Osteoblast (primary cell): Measurements from ENCODE around the gene RABL3. TPM values are rescaled to one million over a fixed set of nuclear protein-coding genes. Genes with fewer than 3 reads are reported as not detected.

Source experiments
- DNase-seq: peaks from one replicate; pipeline ENCODE4 v3.0.0; 2011; ENCODE audit warnings: low spot score, mixed read lengths; ENCODE audit not compliant: insufficient read length; ENCODE audit errors: missing footprints
- H2AFZ ChIP-seq: 2 replicates; pipeline ENCODE4 v1.6.0; 2011; ENCODE audit warnings: mild to moderate bottlenecking, low read length
- H3K27ac ChIP-seq: 2 replicates; pipeline ENCODE4 v1.5.1; 2011; ENCODE audit warnings: mild to moderate bottlenecking, low read depth, low read length, moderate library complexity
- H3K27me3 ChIP-seq: 2 replicates; pipeline ENCODE4 v1.6.0; 2012; ENCODE audit warnings: mild to moderate bottlenecking, control low read depth, inconsistent platforms, low read length, moderate library complexity; ENCODE audit not compliant: insufficient read depth
- H3K36me3 ChIP-seq: 2 replicates; pipeline ENCODE4 v1.5.1; 2011; ENCODE audit warnings: mild to moderate bottlenecking, low read length, control low read depth, moderate library complexity; ENCODE audit not compliant: insufficient read depth
- H3K4me1 ChIP-seq: 2 replicates; pipeline ENCODE4 v1.5.1; 2011; ENCODE audit warnings: mild to moderate bottlenecking, low read length, control low read depth, moderate library complexity; ENCODE audit not compliant: insufficient read depth
- H3K4me2 ChIP-seq: 2 replicates; pipeline ENCODE4 v1.6.0; 2011; ENCODE audit warnings: mild to moderate bottlenecking, low read length; ENCODE audit not compliant: insufficient read depth
- H3K4me3 ChIP-seq: fragments of 200-600 bp; sonication (generic); 3 replicates; pipeline ENCODE4 v1.5.1; 2012; ENCODE audit warnings: mild to moderate bottlenecking, low read length, inconsistent platforms; ENCODE audit not compliant: insufficient read depth
- H3K79me2 ChIP-seq: 2 replicates; pipeline ENCODE4 v1.6.0; 2012; ENCODE audit warnings: mild to moderate bottlenecking, low read length, control low read depth, inconsistent platforms; ENCODE audit not compliant: insufficient read depth
- H3K9me3 ChIP-seq: 2 replicates; pipeline ENCODE4 v1.5.1; 2011; ENCODE audit warnings: low read depth, low read length, control low read depth
- H4K20me1 ChIP-seq: 2 replicates; pipeline ENCODE4 v1.6.0; 2012; ENCODE audit warnings: mild to moderate bottlenecking, low read length, control low read depth; ENCODE audit not compliant: insufficient read depth
- total RNA-seq: library from RNA; depleted of rRNA; stranded (reverse); fragments of >200 nt; gene quantifications from 2 replicates; pipeline ENCODE4 v1.2.3, GENCODE V29; 2012
- TF ChIP-seq, protein P1 (sequence below): IDR thresholded peaks from 2 replicates; pipeline ENCODE4 v1.5.1; 2011; ENCODE audit warnings: mild to moderate bottlenecking, low read depth, low read length, moderate library complexity; ENCODE audit errors: extremely low read depth

Gene RABL3
- total RNA-seq, 1 donor = 15.2 TPM

- H2AFZ ChIP-seq = no peak overlapping the region
- H3K4me1 ChIP-seq = peaks cover 10% of the 10 kb centered on the region
- no peaks in the 10 kb centered on the region for H3K27me3 ChIP-seq
- no peak for DNase-seq
- H3K36me3 ChIP-seq = no peaks in the 10 kb centered on the region
- no peak overlapping the region for H3K4me3 ChIP-seq
- peaks cover 59% of the 10 kb centered on the region for H3K79me2 ChIP-seq
- no peak overlapping the region for H3K4me2 ChIP-seq
- H3K27ac ChIP-seq = no peak overlapping the region
- TF ChIP-seq, protein P1, sequence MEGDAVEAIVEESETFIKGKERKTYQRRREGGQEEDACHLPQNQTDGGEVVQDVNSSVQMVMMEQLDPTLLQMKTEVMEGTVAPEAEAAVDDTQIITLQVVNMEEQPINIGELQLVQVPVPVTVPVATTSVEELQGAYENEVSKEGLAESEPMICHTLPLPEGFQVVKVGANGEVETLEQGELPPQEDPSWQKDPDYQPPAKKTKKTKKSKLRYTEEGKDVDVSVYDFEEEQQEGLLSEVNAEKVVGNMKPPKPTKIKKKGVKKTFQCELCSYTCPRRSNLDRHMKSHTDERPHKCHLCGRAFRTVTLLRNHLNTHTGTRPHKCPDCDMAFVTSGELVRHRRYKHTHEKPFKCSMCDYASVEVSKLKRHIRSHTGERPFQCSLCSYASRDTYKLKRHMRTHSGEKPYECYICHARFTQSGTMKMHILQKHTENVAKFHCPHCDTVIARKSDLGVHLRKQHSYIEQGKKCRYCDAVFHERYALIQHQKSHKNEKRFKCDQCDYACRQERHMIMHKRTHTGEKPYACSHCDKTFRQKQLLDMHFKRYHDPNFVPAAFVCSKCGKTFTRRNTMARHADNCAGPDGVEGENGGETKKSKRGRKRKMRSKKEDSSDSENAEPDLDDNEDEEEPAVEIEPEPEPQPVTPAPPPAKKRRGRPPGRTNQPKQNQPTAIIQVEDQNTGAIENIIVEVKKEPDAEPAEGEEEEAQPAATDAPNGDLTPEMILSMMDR = no peak
- no peaks in the 10 kb centered on the region for H4K20me1 ChIP-seq
- no peaks in the 10 kb centered on the region for H3K9me3 ChIP-seq
Measured at GRCh38 chr3:120766576-120766975, 24.3 kb upstream of the RABL3 start.

- Histone ChIP-seq H4K20me1 (no peaks in the 10 kb centered on the region), H3K27ac (no peak overlapping the region), H3K9me3 (no peaks in the 10 kb centered on the region)
Measured at GRCh38 chr3:120765830-120766493, 23.6 kb upstream of the RABL3 start.

DNA sequence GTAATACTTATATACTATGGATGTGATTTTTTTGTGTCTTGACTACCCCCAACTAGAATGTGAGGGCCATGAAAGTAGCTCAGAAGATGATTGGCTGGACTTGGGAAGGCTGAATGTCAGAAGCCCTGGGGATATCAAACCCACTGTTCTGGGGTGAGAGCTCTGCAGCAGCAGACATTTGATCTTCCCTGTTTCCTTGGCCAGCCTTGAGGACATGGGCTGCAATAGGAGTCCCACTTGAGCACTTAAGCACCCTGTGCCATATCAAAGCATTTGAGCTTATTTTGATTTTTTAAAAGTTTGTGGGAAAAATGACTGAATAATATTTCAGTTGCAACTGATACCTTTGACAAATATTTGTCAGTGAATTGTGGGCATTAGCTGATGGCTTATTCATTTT, 21.9 kb upstream of the RABL3 start:
- Histone ChIP-seq H3K9me3 (no peaks in the 10 kb centered on the region), H3K27ac (no peak overlapping the region), H3K4me2 (no peak overlapping the region), H3K79me2 (peaks cover 58% of the 10 kb centered on the region), H4K20me1 (no peaks in the 10 kb centered on the region), H3K27me3 (no peaks in the 10 kb centered on the region), H3K4me3 (no peak overlapping the region), H3K36me3 (no peaks in the 10 kb centered on the region), H2AFZ (no peak overlapping the region), H3K4me1 (peaks cover 10% of the 10 kb centered on the region)
- TF ChIP-seq, protein P1 = no peak
- DNase-seq = peak; percentile 73

More at GRCh38 chr3:120765830-120766493, 23.6 kb upstream of the RABL3 start:
- Histone ChIP-seq H3K79me2 (peaks cover 59% of the 10 kb centered on the region), H2AFZ (no peak overlapping the region), H3K4me1 (peaks cover 10% of the 10 kb centered on the region), H3K27me3 (no peaks in the 10 kb centered on the region), H3K4me2 (no peak overlapping the region), H3K36me3 (no peaks in the 10 kb centered on the region), H3K4me3 (no peak overlapping the region)
- TF ChIP-seq, protein P1 = no peak
- DNase-seq = no peak

DNA sequence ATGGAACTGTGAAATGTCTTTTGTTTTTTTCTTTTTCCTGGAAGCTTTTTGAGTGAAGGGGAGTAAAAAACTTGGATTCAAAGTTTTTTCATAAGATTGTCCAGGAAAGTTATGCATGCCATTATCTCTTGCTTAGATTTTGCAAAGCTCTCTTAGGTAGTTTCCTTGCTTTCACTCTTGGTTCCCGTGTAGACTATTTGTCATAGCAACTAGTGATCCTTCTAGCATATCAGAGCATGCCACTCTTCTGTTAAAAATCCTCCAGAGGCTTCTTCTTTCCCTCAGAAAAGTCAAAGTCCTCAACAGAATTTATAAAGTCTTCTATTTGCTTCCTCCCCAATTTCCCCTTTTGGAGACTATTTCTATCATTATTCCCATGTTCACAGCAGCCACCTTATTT, 21.3 kb upstream of the RABL3 start:
- H3K9me3 ChIP-seq = no peaks in the 10 kb centered on the region
- no peak overlapping the region for H3K4me2 ChIP-seq
- TF ChIP-seq, protein P1 = no peak
- no peak overlapping the region for H3K4me3 ChIP-seq
- no peak overlapping the region for H2AFZ ChIP-seq
- no peaks in the 10 kb centered on the region for H4K20me1 ChIP-seq
- no peak overlapping the region for H3K27ac ChIP-seq
- H3K4me1 ChIP-seq = peaks cover 10% of the 10 kb centered on the region
- H3K27me3 ChIP-seq = no peaks in the 10 kb centered on the region
- H3K79me2 ChIP-seq = peaks cover 55% of the 10 kb centered on the region
- DNase-seq = no peak
- no peaks in the 10 kb centered on the region for H3K36me3 ChIP-seq
